ENCODE measurements around the gene TOMM7. TPM values are rescaled to one million over a fixed set of nuclear protein-coding genes. Genes with fewer than 3 reads are reported as not detected.

The TOMM7 gene
- total and polyA plus RNA-seq, 4 donors = 122 to 275 (median 204) TPM

DNA sequence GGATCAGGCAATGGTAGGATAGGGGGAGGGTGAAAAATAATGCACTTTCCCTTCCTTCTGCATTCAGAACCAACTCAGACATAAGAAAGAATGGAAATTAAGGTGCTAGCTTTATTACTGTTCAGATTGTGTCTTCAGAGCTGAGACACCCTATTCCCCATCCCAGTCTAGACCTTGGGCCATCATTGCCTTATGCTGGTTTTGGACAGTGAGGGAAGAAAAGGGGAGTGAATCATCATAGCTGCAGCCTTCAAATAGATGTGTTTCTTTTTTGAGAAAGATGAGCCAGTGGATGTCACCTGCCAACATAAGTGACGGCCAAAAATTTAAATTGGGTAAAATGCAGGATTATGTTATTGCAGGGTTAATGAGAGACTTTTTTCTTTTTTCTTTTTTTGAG, 27.0 kb upstream of the TOMM7 start:
- TF ChIP-seq, protein P1, sequence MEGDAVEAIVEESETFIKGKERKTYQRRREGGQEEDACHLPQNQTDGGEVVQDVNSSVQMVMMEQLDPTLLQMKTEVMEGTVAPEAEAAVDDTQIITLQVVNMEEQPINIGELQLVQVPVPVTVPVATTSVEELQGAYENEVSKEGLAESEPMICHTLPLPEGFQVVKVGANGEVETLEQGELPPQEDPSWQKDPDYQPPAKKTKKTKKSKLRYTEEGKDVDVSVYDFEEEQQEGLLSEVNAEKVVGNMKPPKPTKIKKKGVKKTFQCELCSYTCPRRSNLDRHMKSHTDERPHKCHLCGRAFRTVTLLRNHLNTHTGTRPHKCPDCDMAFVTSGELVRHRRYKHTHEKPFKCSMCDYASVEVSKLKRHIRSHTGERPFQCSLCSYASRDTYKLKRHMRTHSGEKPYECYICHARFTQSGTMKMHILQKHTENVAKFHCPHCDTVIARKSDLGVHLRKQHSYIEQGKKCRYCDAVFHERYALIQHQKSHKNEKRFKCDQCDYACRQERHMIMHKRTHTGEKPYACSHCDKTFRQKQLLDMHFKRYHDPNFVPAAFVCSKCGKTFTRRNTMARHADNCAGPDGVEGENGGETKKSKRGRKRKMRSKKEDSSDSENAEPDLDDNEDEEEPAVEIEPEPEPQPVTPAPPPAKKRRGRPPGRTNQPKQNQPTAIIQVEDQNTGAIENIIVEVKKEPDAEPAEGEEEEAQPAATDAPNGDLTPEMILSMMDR (IDR thresholded peaks at IDR 0.05; ENCODE audit: control extremely low read depth, extremely low read depth) = no peak
- Histone ChIP-seq H3K4me3 (no peak overlapping the region), H3K27me3 (ENCODE audit: control insufficient read depth in 3 of 3, insufficient read depth in 3 of 3, low read length in 2 of 3) (no peaks in the 10 kb centered on the region), H3K9ac (ENCODE audit: insufficient read depth in 1 of 2, low read length in 2 of 2) (no peak overlapping the region), H3K36me3 (ENCODE audit: control insufficient read depth in 4 of 4, insufficient read depth in 4 of 4, low read length in 4 of 4) (no peaks in the 10 kb centered on the region), H3K27ac (ENCODE audit: low read depth in 1 of 2, low read length in 1 of 2) (no peak overlapping the region), H3K9me3 (ENCODE audit: control insufficient read depth in 4 of 4, insufficient read depth in 3 of 4, low read length in 3 of 4) (no peaks in the 10 kb centered on the region), H3K4me1 (ENCODE audit: control insufficient read depth in 5 of 5, insufficient read depth in 5 of 5, low read length in 5 of 5) (peaks cover 0 to 5% (median 1%) of the 10 kb centered on the region in 5 donors)
- DNase-seq = no peak
- 94 to 100% methylated on average over 1 of the region's 1 CpG for whole genome bisulfite sequencing, 2 donors
- no peak for ATAC-seq (ENCODE audit: insufficient read depth, low FRiP score)

- TF ChIP-seq, protein P1 (IDR thresholded peaks at IDR 0.05; ENCODE audit: control extremely low read depth, extremely low read depth) = no peak
- no peaks in the 10 kb centered on the region for H3K27me3 ChIP-seq (ENCODE audit: control insufficient read depth in 3 of 3, insufficient read depth in 3 of 3, low read length in 2 of 3)
- WGBS, 2 donors = 53 to 69% methylated on average over 2 of the region's 2 CpGs
- H3K36me3 ChIP-seq (ENCODE audit: control insufficient read depth in 4 of 4, insufficient read depth in 4 of 4, low read length in 4 of 4) = no peaks in the 10 kb centered on the region
- H3K4me3 ChIP-seq = no peak overlapping the region
- peaks cover 0 to 5% (median 1%) of the 10 kb centered on the region in 5 donors for H3K4me1 ChIP-seq (ENCODE audit: control insufficient read depth in 5 of 5, insufficient read depth in 5 of 5, low read length in 5 of 5)
- H3K27ac ChIP-seq (ENCODE audit: low read depth in 1 of 2, low read length in 1 of 2) = no peak overlapping the region
- no peaks in the 10 kb centered on the region for H3K9me3 ChIP-seq (ENCODE audit: control insufficient read depth in 4 of 4, insufficient read depth in 3 of 4, low read length in 3 of 4)
- ATAC-seq (ENCODE audit: insufficient read depth, low FRiP score) = no peak
- no peak overlapping the region for H3K9ac ChIP-seq (ENCODE audit: insufficient read depth in 1 of 2, low read length in 2 of 2)
- peak in 2 of 3 donors; percentile 56 to 63 for DNase-seq
Measured at GRCh38 chr7:22849172-22849571, 26.5 kb upstream of the TOMM7 start.

DNA sequence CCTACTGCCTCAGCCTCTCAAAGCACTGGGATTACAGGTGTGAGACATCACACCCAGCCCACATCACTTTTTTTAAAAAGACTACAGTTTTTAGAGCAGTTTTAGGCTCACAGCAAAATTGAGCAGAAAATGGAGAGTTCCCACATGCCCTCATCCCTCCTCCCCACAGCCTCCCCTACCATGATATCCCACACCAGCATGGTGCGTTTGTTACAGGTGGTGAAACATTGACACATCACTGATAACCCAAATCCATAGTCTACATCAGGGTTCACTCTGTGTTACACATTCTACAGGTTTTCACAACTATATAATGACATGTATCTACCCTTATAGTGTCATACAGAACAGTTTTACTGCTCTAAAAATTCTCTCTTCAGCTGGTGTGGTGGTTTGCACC, 24.3 kb upstream of the TOMM7 start:
- TF ChIP-seq, protein P1 (IDR thresholded peaks at IDR 0.05; ENCODE audit: control extremely low read depth, extremely low read depth) = no peak
- DNase-seq = no peak
- Histone ChIP-seq H3K4me1 (ENCODE audit: control insufficient read depth in 5 of 5, insufficient read depth in 5 of 5, low read length in 5 of 5) (peaks cover 0 to 5% (median 0%) of the 10 kb centered on the region in 5 donors), H3K27ac (ENCODE audit: low read depth in 1 of 2, low read length in 1 of 2) (no peak overlapping the region), H3K9me3 (ENCODE audit: control insufficient read depth in 4 of 4, insufficient read depth in 3 of 4, low read length in 3 of 4) (no peaks in the 10 kb centered on the region), H3K27me3 (ENCODE audit: control insufficient read depth in 3 of 3, insufficient read depth in 3 of 3, low read length in 2 of 3) (no peaks in the 10 kb centered on the region), H3K9ac (ENCODE audit: insufficient read depth in 1 of 2, low read length in 2 of 2) (no peak overlapping the region), H3K4me3 (no peak overlapping the region), H3K36me3 (ENCODE audit: control insufficient read depth in 4 of 4, insufficient read depth in 4 of 4, low read length in 4 of 4) (no peaks in the 10 kb centered on the region)
- WGBS, 2 donors = 80 to 86% methylated on average over 1 of the region's 1 CpG
- no peak for ATAC-seq (ENCODE audit: insufficient read depth, low FRiP score)

DNA sequence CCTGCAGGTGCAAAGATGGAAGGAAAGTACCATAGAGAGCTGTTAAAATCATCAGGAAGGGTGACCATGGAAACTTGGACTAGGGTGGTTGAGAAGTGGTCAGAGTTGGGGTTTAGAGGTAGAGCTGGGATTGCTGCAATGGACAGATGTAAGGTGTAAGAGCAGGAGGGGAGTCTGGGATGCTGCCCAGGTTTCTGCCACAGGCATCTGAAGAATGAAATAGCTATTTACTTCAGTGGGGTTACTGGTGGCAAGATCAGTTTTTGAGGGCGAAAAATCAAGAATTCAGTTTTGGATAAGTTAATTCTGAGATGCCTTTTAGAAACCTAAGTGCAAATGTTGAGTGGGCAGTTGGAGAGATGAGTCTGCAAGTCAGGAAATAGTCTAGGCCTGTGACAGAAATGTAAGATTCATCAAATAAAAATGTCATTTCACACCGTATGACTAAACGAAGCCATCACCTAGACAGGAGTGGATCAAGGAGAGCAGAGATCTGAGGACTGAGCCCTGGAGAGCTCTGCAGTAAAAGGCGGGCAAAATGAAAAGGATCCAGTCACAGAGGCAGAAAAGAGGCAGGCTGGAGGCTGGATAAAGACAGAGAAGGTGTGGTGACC, 22.7 kb upstream of the TOMM7 start:
- 87 to 91% methylated on average over 4 of the region's 4 CpGs for WGBS, 2 donors
- H3K4me1 ChIP-seq (ENCODE audit: control insufficient read depth in 5 of 5, insufficient read depth in 5 of 5, low read length in 5 of 5) = peaks cover 0 to 5% (median 0%) of the 10 kb centered on the region in 5 donors
- H3K27me3 ChIP-seq (ENCODE audit: control insufficient read depth in 3 of 3, insufficient read depth in 3 of 3, low read length in 2 of 3) = no peaks in the 10 kb centered on the region
- H3K36me3 ChIP-seq (ENCODE audit: control insufficient read depth in 4 of 4, insufficient read depth in 4 of 4, low read length in 4 of 4) = no peaks in the 10 kb centered on the region
- ATAC-seq (ENCODE audit: insufficient read depth, low FRiP score) (no peak), DNase-seq (no peak)
- H3K9me3 ChIP-seq (ENCODE audit: control insufficient read depth in 4 of 4, insufficient read depth in 3 of 4, low read length in 3 of 4) = no peaks in the 10 kb centered on the region
- H3K27ac ChIP-seq (ENCODE audit: low read depth in 1 of 2, low read length in 1 of 2) = no peak overlapping the region
- TF ChIP-seq, protein P1 (IDR thresholded peaks at IDR 0.05; ENCODE audit: control extremely low read depth, extremely low read depth) = no peak
- no peak overlapping the region for H3K4me3 ChIP-seq
- no peak overlapping the region for H3K9ac ChIP-seq (ENCODE audit: insufficient read depth in 1 of 2, low read length in 2 of 2)

All from lung (tissue), 12 donors.